ENCODE results near the gene LEMD2.

- TF ChIP-seq CTCF (IDR thresholded peaks at IDR 0.05) (no peak), POLR2AphosphoS5 (IDR thresholded peaks at IDR 0.05) (no peak)
Measured at GRCh38 chr6:33764036-33764435, 24.9 kb downstream of the LEMD2 start.
